NCI-H2029 treated with DMSO at 0.1 percent for 48 hours (cell line): ENCODE data around the gene SSX2IP.

Experiments
- DNase-seq: peaks from one replicate; lab custom pipeline; 2025; lab: John Stamatoyannopoulos, UW

Gene SSX2IP

DNA sequence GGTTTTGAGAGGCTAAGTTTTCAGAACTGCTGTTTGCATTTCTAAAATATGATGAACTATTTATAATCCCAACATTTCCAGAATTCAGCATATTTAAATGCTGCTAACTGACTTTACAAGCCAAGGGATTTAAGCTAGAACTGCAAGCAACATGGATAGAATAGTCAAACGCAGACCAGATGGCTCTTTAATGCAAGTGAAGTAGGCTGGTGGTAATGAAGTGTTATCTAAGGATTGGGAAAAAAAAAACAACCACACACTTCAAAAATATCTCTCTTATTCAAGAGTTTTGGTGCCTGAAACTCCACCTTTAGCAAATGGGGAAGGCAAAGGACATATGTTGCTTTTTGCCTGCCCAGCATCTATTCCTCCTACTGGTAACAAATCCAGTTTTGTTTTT is 20.9 kb upstream of the SSX2IP start:
- no peak for DNase-seq

- no peak for DNase-seq
Observed at GRCh38 chr1:84709131-84709530, 18.9 kb upstream of the SSX2IP start.

DNA sequence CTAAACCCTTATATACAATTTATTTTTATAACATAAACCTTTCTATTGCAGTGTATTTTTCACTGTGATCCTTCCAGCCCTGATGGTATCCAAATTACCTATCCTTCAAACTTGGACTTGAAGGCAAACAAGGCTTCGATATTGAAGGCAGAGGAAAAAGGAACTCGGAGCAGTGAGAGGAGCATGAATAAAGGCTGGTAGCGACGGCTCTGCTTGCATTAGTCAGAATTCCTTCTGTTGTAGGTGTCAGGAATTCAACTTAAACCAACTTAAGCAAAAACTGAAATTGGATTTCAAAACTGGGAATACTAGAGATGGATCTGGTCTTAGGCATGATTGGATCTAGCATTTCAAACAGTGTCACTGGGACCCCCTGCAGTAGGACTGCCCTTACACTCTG is 17.8 kb upstream of the SSX2IP start:
- DNase-seq, result no peak

DNA sequence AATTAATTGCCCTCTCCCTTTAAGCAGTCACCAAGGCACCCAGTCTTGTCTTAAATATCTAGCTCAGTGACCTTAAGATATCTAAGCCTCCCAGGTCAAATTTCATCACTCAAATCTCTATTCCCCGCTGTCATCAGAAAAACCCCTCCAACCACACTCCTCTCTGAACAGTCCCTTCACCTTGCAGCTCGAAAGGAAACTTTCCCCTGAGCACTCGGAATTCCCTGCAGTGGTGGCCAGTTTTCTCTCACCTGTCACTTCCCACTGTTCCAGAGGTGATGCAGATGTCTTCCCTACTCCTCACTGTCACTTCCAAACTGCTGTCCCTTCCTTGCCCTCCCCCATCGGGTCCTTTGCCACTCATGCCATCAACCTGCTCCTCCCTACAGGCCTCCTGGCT is 15.3 kb upstream of the SSX2IP start:
- DNase-seq, result no peak

- DNase-seq, result no peak
Observed at GRCh38 chr1:84704872-84705417, 14.7 kb upstream of the SSX2IP start.

DNA sequence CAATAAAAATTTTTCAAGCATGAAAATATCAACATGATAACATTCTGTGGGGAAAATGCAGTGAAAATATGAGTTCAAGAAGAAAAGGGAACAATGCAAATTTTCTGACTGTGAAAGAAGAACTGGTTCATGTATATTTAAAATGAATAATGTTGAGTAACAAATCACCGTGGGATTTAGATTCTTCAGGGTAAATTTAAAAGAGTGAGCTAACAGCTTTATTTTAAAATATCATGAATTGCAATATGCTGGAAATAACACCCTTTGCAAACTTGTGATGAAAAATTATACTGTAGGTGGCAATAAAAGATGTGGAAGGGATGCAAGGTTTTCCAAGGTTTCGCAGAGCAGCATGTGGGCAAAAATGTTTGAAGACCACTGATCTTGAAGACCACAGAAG is 13.2 kb upstream of the SSX2IP start:
- DNase-seq, result no peak

DNA sequence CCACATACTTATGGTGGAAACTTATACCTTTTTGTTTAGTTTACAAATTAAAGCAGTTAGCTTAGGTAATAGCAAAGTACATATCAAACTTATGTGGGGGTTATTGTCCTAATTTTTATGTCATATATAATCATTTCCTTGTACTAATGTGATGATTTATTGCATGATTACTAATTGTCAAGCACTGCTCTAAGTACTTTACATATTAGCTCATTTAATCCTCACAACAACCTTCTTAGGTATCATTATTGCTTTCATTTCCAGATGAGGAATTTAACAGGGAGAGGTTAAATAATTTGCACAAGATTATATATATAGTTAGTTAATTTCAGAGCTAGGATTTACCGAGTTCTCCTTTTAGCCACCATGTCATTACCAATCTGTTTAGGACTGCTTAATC is 11.9 kb upstream of the SSX2IP start:
- no peak for DNase-seq

- no peak for DNase-seq
Observed at GRCh38 chr1:84701376-84701775, 11.1 kb upstream of the SSX2IP start.

DNA sequence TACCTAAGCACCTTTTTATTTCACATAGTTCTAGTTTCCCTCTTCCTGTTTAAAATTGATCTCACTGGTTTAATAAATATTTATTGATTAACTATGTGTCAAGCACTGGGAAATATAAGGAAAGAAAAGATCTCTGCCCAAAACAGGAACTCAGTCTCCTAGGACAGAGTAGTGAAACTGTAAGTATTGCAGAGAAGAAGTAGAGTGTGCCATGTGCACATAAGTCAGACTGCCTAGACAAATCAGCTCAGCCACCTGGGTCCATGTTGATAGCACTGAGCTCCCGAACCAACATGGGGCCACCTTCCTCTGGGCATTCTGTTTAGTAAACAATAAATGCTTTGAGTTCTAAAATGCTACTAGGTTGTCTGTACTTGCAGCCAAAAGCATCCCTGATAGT is 9.8 kb upstream of the SSX2IP start:
- no peak for DNase-seq

DNA sequence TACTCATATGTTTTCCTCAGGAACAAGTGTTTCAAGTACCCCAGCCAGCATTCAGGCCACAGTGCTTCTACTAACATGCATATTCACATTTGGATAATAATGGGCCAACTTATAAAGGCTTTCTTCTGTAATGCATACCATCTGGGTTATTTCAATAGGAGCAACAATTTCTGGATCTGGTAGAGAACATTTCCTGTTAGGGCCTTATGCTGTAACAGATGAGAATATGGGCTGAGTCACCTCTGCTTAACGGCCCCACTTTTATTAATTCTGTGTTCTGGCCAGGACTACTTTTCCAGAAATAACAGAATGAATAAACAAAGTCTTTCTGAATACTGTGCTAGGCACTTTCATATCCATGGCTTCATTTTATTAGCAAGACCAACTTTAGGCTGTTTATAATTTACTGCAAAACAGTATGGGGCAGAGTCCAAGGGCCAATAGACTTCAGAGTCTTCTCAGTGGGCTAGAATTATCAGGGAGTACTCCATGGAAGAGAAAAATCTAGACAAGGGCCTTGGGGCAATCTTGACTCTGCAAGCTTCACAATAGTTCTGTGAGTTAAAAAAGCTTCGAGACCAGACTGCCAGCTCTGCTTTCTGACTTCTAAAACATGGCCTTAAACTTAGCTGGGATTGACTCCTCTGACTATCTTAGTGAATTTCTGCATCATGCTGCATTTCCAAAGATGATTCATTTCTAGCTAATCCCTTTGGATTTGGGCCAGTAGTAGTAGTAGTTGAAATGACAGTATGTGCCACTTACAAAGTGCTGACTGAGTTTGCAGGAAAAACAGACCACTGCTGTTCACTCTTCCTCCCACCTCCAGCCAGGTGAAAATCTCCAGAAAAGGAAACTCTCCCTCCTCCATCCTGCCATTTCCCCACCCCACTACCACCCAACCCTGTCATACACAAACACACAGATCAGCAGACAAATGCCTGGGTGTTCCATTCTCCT is 8.2 kb upstream of the SSX2IP start:
- no peak for DNase-seq

- DNase-seq, result no peak
Observed at GRCh38 chr1:84693785-84694184, 3.5 kb upstream of the SSX2IP start.

GRCh38 chr1:84693005-84693404 is 2.7 kb upstream of the SSX2IP start:
- DNase-seq, result no peak

- no peak for DNase-seq
Observed at GRCh38 chr1:84692391-84692790, 2.1 kb upstream of the SSX2IP start.

- DNase-seq, result no peak
Observed at GRCh38 chr1:84691122-84691783, 992 bp upstream of the SSX2IP start.

GRCh38 chr1:84689514-84690396 is 506 bp downstream of the SSX2IP start:
- DNase-seq, result peak; percentile 51

- no peak for DNase-seq
Observed at GRCh38 chr1:84688463-84689061, 1.7 kb downstream of the SSX2IP start.

- DNase-seq, result no peak
Observed at GRCh38 chr1:84687714-84688462, 2.4 kb downstream of the SSX2IP start.

DNA sequence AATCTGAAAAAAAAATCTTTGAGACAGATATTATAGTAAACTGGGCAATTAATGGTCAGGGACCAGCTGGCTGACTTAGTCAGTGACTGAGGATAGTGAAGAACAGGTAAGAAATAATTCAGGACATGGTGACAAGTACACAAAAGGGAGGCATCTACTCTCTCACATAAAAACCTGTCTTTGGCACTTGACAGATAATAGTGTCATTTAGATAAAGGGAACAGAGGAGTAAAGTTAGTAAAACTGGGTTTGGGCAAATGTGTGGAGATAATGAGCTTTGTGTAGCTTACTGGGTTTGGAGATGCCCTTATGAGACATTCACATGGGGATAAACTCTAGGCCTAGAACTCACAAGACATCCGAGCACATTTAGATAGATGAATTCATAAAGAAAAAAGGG is 4.0 kb downstream of the SSX2IP start:
- DNase-seq, result no peak

DNA sequence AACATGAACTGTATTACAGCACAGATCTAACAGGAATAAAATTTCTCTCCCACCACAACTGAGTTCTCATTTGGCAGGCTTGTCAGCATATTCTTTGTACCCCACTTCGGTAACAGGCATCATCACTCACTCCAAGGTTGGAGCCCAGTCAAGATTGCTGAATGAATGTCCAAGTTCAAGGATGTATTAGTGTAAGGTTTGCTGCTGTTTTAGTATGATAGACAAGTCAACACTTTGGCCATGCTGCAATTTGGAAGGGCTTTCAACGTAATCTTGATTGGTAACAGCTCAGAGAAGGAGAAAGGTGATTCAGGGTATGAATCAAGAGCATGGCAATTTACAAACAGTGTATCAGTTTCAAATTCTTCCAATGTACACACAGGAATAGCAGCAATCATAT is 6.8 kb downstream of the SSX2IP start:
- DNase-seq, result no peak

DNA sequence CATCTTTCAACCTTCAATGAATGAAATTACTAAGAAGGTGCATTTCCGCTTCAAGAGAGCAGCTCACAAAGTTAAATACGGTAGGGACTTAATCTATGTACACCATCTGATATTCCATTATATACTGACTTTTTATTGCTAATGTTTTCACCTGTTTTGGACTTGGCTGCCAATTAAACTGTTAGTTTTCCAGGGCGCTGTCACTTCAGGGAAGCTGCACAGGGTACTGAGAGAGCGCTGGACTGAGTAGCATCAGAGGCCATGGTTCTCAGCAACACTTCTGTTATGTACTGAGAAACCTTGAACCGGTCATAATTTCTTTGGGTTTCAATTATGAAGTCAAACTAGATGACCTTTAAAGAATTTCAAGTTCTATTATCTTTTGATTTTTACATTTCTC is 8.2 kb downstream of the SSX2IP start:
- no peak for DNase-seq
